Fibroblast of mammary gland (primary cell): ENCODE data around the gene ACSM2A.
"Not testable (repeated sequence)": the region's sequence is repeated elsewhere in the genome, so short reads cannot be mapped to it uniquely, and the experiment has no call there.

Source experiments
- DNase-seq: peaks from one replicate; pipeline ENCODE4 v3.0.0-alpha.2; 2010; ENCODE audit warnings: low read depth
- H3K4me3 ChIP-seq: 2 replicates; pipeline ENCODE4 v1.5.1; 2011; ENCODE audit warnings: low read depth, mild to moderate bottlenecking, low read length, moderate library complexity; ENCODE audit not compliant: control insufficient read depth
- CTCF ChIP-seq: conservative IDR thresholded peaks from 2 replicates; pipeline ENCODE4 v1.5.1; 2011; ENCODE audit warnings: low read depth, low read length, inconsistent platforms; ENCODE audit not compliant: control insufficient read depth, insufficient read depth

ACSM2A gene

GRCh38 chr16:20470732-20471131, 19.4 kb downstream of the ACSM2A start:
- DNase-seq, H3K4me3 ChIP-seq: not testable (repeated sequence)

DNA sequence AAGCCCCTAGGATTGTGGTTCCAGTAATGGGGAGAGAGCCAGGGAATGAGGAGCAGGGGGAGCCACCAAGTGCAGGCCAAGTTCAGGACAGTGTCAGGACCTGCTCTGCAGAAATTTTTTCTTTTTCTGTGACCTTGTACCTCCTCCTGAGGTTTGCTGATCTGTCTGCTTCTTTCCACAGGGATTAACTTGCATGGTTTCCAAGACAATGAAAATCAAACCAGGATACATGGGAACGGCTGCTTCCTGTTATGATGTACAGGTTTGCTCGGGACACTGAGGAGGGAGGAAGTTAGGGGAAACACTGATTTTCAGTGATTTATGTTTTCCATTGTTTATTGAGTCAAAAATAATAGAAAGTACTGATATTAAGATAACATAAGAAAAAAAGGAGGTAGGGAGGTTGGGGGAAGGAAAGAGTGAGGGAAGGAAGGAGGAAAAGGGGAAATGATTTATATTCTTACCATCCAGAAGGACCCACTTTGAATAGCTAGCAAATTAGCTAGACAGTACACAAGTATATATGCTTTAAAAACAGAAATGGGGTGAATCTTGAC, 25.9 kb downstream of the ACSM2A start:
- H3K4me3 ChIP-seq, DNase-seq: not testable (repeated sequence)

- H3K4me3 ChIP-seq, DNase-seq: not testable (repeated sequence)
Observed at GRCh38 chr16:20483989-20484388, 32.7 kb downstream of the ACSM2A start.

DNA sequence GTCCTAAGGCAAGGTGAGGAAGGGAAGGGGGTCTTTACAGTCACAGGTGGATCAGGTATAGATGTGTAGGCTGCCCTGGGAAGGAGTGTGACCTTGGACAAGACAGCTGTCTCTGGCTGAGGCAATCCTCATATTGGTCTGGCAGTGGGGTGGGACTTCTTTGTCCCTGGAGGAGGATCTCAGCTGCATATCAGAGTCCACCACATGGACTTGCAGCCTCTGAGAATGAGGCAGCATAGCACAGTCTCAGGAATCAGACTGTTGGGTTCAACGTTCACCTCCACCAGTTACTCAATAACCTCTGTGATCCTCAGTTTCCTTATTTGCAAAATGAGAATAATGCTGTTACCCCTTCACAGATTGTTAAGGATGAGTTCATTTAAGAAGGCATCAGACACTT, 33.4 kb downstream of the ACSM2A start:
- no peak overlapping the region for H3K4me3 ChIP-seq
- no peak for TF ChIP-seq CTCF
- DNase-seq: no peak

GRCh38 chr16:20485408-20485807, 34.1 kb downstream of the ACSM2A start:
- no peak for TF ChIP-seq CTCF
- no peak for DNase-seq

DNA sequence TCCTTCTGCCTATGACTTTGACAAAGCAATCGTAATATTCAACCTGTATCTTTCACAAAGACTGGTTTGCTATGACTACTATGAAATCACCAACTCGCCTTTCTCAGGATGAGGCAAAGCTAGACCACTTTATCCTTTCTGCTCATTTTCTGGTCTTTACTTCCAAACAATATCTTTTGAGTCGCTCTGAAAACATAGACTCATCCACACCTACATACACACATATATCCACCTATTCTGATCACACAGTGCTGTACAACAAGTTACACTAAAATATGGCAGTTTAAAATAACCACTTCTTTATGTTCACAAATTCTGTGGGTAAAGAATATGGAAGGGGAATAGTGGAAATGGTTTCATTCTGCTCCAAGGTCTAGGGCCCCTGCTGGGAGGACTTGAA, 39.7 kb downstream of the ACSM2A start:
- DNase-seq, H3K4me3 ChIP-seq: not testable (repeated sequence)

More at GRCh38 chr16:20485408-20485807, 34.1 kb downstream of the ACSM2A start:
- no peak overlapping the region for H3K4me3 ChIP-seq

GRCh38 chr16:20491448-20491847, 40.1 kb downstream of the ACSM2A start:
- DNase-seq, H3K4me3 ChIP-seq: not testable (repeated sequence)

- no peak for TF ChIP-seq CTCF
- no peak for DNase-seq
- H3K4me3 ChIP-seq: no peak overlapping the region
Observed at GRCh38 chr16:20504418-20504817, 53.1 kb downstream of the ACSM2A start.

GRCh38 chr16:20507280-20507679, 56.0 kb downstream of the ACSM2A start:
- TF ChIP-seq CTCF: no peak
- DNase-seq: no peak
- no peak overlapping the region for H3K4me3 ChIP-seq

GRCh38 chr16:20510323-20510722, 59.0 kb downstream of the ACSM2A start:
- TF ChIP-seq CTCF: no peak
- DNase-seq: no peak
- H3K4me3 ChIP-seq: no peak overlapping the region
